HG03025 (cell line): ENCODE data around the gene GJB4.
"Not testable (repeated sequence)": the region's sequence is repeated elsewhere in the genome, so short reads cannot be mapped to it uniquely, and the experiment has no call there.

ENCODE experiments used
- ATAC-seq: cut with Tn5 transposase; IDR thresholded peaks from one replicate; pipeline ENCODE4 v1.9.1; 2021; ENCODE audit warnings: mild to moderate bottlenecking, moderate library complexity; ENCODE audit not compliant: unreplicated experiment, low FRiP score

The GJB4 gene

GRCh38 chr1:34746101-34746500 lies 13.4 kb upstream of the GJB4 start:
- no peak for ATAC-seq

- no peak for ATAC-seq
Measured at GRCh38 chr1:34746785-34747637, 12.5 kb upstream of the GJB4 start.

- ATAC-seq = no peak
Measured at GRCh38 chr1:34747638-34747941, 11.9 kb upstream of the GJB4 start.

DNA sequence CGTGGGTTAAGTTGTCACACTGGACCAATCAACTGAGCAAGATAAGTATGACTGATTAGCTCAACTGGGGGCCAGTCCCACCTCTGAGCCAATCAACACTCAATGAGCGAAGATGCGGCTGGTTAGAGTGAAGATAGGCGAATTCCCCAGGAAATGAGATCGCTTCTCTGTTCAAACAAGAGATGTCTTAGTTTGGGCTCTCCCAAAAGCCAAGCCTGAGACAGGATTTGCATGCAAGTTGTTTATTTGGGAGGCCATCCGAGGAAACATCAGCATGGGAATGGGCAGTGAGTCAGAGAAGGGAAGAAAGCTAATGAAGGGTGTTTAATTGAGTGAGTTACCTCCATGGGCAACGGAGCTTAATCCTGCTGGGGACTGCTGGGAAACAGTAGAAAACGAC lies 9.5 kb upstream of the GJB4 start:
- ATAC-seq = no peak

DNA sequence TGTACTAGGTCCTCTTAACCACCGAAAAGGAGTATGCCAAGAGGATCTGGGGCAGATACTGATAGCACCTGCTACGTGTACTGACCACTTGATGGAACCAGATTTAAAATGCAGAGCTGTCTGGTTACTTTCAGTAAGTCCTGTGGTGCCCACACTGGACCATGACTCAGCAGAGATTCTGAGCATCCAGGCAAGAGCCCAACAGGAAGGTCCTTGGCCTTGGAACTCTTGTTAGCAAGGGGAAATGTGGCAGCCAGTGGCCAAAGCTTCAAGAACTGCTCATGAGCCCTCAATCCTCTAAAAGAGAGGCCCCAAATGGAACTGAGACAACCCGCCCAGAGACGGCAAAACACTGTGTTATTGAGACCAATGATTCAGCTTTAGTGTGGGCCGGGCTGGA lies 8.9 kb upstream of the GJB4 start:
- no peak for ATAC-seq

DNA sequence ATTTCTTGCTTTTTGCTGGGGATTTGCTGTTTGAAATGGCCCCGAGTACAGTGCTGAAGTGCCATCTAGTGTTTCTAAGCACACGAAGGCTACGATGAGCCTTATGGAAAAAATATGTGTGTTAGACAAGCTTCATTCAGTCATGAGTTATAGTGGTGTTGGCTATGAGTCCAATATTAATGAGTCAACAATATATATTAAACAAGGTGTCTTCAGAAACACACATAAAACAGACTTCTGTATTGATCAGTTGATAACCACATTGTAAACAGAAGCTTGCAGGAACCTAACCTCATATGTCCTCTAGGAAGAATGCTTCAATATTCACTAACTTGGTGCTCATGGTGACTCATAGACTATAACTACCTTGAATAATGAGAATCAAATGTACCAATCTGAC lies 6.4 kb upstream of the GJB4 start:
- ATAC-seq = no peak

- no peak for ATAC-seq
Measured at GRCh38 chr1:34754964-34755637, 4.4 kb upstream of the GJB4 start, which contains the start of gene GJB5. Gene GJB5 (plus strand): TSS chr1:34755047. CDS start chr1:34757331, 2,284 bp downstream.

DNA sequence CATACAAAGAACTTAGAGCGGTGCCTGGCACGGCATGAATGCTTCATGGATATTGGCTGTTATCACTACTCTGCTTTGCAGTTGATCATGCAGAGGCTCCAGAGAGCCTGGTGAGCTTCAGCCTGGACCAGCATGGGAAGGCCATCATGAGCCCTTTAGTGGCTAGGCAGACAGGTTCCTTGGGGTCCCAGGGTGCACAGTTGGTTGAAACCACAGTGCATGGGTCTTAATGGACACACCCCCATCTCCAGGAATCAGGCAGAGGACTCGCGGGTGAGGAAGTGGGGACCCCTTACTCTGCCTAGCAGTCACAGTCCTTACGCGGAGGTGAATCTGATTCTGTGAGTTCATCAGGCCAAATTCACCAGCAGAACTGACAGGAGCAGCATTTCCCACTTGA lies 3.6 kb upstream of the GJB4 start:
- no peak for ATAC-seq

DNA sequence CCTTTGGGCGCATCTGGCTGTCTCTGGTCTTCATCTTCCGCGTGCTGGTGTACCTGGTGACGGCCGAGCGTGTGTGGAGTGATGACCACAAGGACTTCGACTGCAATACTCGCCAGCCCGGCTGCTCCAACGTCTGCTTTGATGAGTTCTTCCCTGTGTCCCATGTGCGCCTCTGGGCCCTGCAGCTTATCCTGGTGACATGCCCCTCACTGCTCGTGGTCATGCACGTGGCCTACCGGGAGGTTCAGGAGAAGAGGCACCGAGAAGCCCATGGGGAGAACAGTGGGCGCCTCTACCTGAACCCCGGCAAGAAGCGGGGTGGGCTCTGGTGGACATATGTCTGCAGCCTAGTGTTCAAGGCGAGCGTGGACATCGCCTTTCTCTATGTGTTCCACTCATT lies 2.2 kb upstream of the GJB4 start:
- ATAC-seq = no peak

GRCh38 chr1:34758751-34759150 lies 789 bp upstream of the GJB4 start:
- ATAC-seq = no peak

DNA sequence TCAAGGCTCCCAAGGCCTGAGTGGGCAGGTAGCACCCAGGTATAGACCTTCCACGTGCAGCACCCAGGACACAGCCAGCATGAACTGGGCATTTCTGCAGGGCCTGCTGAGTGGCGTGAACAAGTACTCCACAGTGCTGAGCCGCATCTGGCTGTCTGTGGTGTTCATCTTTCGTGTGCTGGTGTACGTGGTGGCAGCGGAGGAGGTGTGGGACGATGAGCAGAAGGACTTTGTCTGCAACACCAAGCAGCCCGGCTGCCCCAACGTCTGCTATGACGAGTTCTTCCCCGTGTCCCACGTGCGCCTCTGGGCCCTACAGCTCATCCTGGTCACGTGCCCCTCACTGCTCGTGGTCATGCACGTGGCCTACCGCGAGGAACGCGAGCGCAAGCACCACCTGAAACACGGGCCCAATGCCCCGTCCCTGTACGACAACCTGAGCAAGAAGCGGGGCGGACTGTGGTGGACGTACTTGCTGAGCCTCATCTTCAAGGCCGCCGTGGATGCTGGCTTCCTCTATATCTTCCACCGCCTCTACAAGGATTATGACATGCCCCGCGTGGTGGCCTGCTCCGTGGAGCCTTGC lies 1.7 kb downstream of the GJB4 start:
- ATAC-seq = no peak

- ATAC-seq = no peak
Measured at GRCh38 chr1:34761776-34762307, 2.3 kb downstream of the GJB4 start.

- ATAC-seq = no peak
Measured at GRCh38 chr1:34762474-34763141, 3.1 kb downstream of the GJB4 start.

DNA sequence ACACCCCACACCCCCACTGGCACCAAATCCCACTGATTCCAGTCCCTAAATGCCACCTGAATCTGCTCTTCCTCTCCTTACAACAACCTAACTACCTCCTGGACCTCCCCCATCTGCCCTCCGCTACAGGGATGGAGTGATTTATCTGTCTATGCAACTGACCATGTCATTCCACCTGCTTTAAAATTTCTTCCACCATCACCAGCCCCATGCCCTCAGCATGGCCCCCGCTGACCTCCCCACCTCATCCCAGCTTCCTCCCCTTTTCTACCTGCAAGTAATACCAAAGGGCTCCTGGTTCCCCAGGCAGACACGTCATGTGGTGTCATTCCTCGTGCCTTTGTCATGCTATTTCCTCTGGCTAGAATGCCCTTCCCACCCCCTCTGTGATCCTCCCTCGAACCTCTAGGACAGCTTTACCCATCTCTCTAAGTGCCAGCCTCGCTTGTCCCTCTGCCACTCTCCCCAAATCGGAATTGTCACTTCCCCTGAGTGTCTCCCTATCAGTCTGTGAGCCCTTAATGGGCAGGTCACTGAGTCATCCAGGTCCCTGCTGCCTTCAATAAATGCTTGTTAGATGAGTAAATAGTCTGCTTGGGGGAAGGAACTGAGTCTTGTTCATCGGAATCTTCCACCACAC lies 3.7 kb downstream of the GJB4 start:
- ATAC-seq = no peak

- ATAC-seq = no peak
Measured at GRCh38 chr1:34768856-34769255, 9.3 kb downstream of the GJB4 start.

- no peak for ATAC-seq
Measured at GRCh38 chr1:34770891-34771504, 11.5 kb downstream of the GJB4 start.

DNA sequence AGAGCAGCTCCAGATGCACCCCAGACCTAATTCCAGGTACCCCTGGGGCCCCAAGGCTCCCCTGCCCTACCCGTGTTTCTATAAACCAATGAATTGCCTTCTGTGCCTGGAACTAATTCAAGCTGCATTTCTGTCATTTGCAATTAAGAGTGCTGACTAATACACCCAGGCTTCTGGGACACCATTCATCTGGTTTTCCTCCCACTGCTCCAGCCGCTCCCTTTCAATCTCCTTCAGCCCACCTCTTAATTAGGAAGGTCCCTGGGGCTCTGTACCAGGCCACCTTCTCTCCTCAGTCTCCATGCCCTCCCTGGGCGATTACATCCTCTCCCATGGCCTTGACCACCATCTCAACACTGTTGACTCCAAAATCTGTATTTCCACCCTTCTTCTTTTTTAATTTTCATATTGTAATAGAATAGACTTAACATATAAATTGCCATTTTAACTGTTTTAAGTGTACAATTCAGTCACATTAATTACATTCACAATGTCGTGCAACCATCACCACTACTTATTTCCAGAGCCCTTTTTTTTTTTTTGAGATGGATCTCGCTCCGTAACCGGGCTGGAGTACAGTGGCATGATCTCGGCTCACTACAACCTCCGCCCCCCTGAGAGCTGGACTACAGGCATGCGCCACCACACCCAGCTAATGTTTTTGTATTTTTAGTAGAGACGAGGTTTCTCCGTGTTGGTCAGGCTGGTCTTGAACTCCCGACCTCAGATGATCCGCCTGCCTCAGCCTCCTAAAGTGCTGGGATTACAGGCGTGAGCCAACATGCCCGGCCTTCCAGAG lies 12.2 kb downstream of the GJB4 start:
- ATAC-seq = no peak

- ATAC-seq = not testable (repeated sequence)
Measured at GRCh38 chr1:34773114-34773513, 13.6 kb downstream of the GJB4 start.

GRCh38 chr1:34774957-34775356 lies 15.4 kb downstream of the GJB4 start:
- no peak for ATAC-seq
